Loucy (cell line): ENCODE results near the gene ADARB2.

Source experiments
- H2AFZ ChIP-seq: fragments of 200-600 bp; sonication (generic); 2 replicates; pipeline ENCODE4 v1.6.0; 2016; ENCODE audit warnings: antibody characterized with exemption, mild to moderate bottlenecking, low read length, moderate library complexity
- H3F3A ChIP-seq: fragments of 200-600 bp; 2 replicates; pipeline ENCODE4 v1.6.0; 2016; ENCODE audit warnings: antibody characterized with exemption, low read depth, mild to moderate bottlenecking
- H3K27me3 ChIP-seq: fragments of 200-600 bp; sonication (generic); 2 replicates; pipeline ENCODE4 v1.6.1; 2014; ENCODE audit warnings: low read length, mild to moderate bottlenecking; ENCODE audit not compliant: insufficient read depth, poor library complexity, severe bottlenecking
- H3K36me3 ChIP-seq: fragments of 200-600 bp; sonication (generic); 2 replicates; pipeline ENCODE4 v1.6.1; 2016; ENCODE audit warnings: low read length; ENCODE audit not compliant: insufficient read depth
- H3K4me1 ChIP-seq: fragments of 200-600 bp; sonication (generic); 2 replicates; pipeline ENCODE4 v1.5.1; 2014; ENCODE audit warnings: low read length, mild to moderate bottlenecking; ENCODE audit not compliant: insufficient read depth, poor library complexity, severe bottlenecking
- H3K4me2 ChIP-seq: fragments of 200-600 bp; sonication (generic); 2 replicates; pipeline ENCODE4 v1.6.0; 2014; ENCODE audit warnings: antibody characterized with exemption, low read length, low read depth, mild to moderate bottlenecking; ENCODE audit not compliant: poor library complexity, severe bottlenecking
- H3K4me3 ChIP-seq: fragments of 200-600 bp; sonication (generic); 2 replicates; pipeline ENCODE4 v1.5.1; 2014; ENCODE audit warnings: low read length, mild to moderate bottlenecking, mixed read lengths; ENCODE audit not compliant: poor library complexity, severe bottlenecking
- H3K79me2 ChIP-seq: fragments of 200-600 bp; sonication (generic); 2 replicates; pipeline ENCODE4 v1.6.1; 2014; ENCODE audit warnings: low read length; ENCODE audit not compliant: insufficient read depth
- H3K9ac ChIP-seq: fragments of 200-600 bp; sonication (generic); 2 replicates; pipeline ENCODE4 v1.6.0; 2014; ENCODE audit warnings: mild to moderate bottlenecking, low read depth, low read length, moderate library complexity; ENCODE audit not compliant: poor library complexity, severe bottlenecking
- H3K9me2 ChIP-seq: fragments of 200-600 bp; sonication (generic); replicated peaks from 2 replicates; pipeline ENCODE4 v1.6.1; 2016; ENCODE audit warnings: low read depth, low read length, mixed read lengths
- H3K9me3 ChIP-seq: fragments of 200-600 bp; sonication (generic); 2 replicates; pipeline ENCODE4 v1.6.1; 2014; ENCODE audit warnings: mild to moderate bottlenecking, antibody characterized with exemption, low read length, low read depth; ENCODE audit not compliant: insufficient read depth
- H4K20me1 ChIP-seq: fragments of 200-600 bp; sonication (generic); 2 replicates; pipeline ENCODE4 v1.6.0; 2014; ENCODE audit warnings: antibody characterized with exemption, low read length, mild to moderate bottlenecking; ENCODE audit not compliant: insufficient read depth, poor library complexity, severe bottlenecking
- CTCF ChIP-seq: fragments of 200-600 bp; sonication (generic); conservative IDR thresholded peaks from 2 replicates; pipeline ENCODE4 v1.5.1; 2014; ENCODE audit warnings: mild to moderate bottlenecking, antibody characterized with exemption, low read length
- EZH2phosphoT487 ChIP-seq: fragments of 200-600 bp; IDR thresholded peaks from 2 replicates; pipeline ENCODE4 v1.6.1; 2018; ENCODE audit warnings: antibody characterized with exemption, mild to moderate bottlenecking, moderate library complexity, borderline replicate concordance

ADARB2 gene

GRCh38 chr10:1610986-1611770 lies 126.1 kb downstream of the ADARB2 start:
- no peak overlapping the region for H3K9ac ChIP-seq
- no peaks in the 10 kb centered on the region for H3K9me2 ChIP-seq
- TF ChIP-seq EZH2phosphoT487 = no peak
- TF ChIP-seq CTCF = no peak
- no peaks in the 10 kb centered on the region for H3K36me3 ChIP-seq
- H3K4me1 ChIP-seq = peaks cover 10% of the 10 kb centered on the region
- H3K4me3 ChIP-seq = no peak overlapping the region
- H2AFZ ChIP-seq = no peak overlapping the region
- H3K79me2 ChIP-seq = no peaks in the 10 kb centered on the region
- no peaks in the 10 kb centered on the region for H4K20me1 ChIP-seq
- no peaks in the 10 kb centered on the region for H3F3A ChIP-seq
- H3K27me3 ChIP-seq = peaks cover 81% of the 10 kb centered on the region
- no peak overlapping the region for H3K4me2 ChIP-seq
- no peaks in the 10 kb centered on the region for H3K9me3 ChIP-seq

- Histone ChIP-seq H3K79me2 (no peaks in the 10 kb centered on the region), H3K36me3 (no peaks in the 10 kb centered on the region), H3K27me3 (peaks cover 81% of the 10 kb centered on the region), H4K20me1 (no peaks in the 10 kb centered on the region), H3K9me3 (no peaks in the 10 kb centered on the region), H2AFZ (no peak overlapping the region), H3K4me1 (peaks cover 10% of the 10 kb centered on the region), H3K9ac (no peak overlapping the region), H3K4me2 (no peak overlapping the region), H3F3A (no peaks in the 10 kb centered on the region), H3K4me3 (no peak overlapping the region), H3K9me2 (no peaks in the 10 kb centered on the region)
- TF ChIP-seq EZH2phosphoT487 = no peak
- no peak for TF ChIP-seq CTCF
Observed at GRCh38 chr10:1609648-1609970, 127.7 kb downstream of the ADARB2 start.

- Histone ChIP-seq H3K27me3 (peaks cover 78% of the 10 kb centered on the region), H3K4me2 (no peak overlapping the region), H3K9me2 (no peaks in the 10 kb centered on the region), H4K20me1 (no peaks in the 10 kb centered on the region), H3K9ac (no peak overlapping the region), H2AFZ (no peak overlapping the region), H3F3A (no peaks in the 10 kb centered on the region), H3K4me1 (peaks cover 10% of the 10 kb centered on the region), H3K9me3 (no peaks in the 10 kb centered on the region), H3K4me3 (no peak overlapping the region), H3K36me3 (no peaks in the 10 kb centered on the region), H3K79me2 (no peaks in the 10 kb centered on the region)
- TF ChIP-seq EZH2phosphoT487 (no peak), CTCF (no peak)
Observed at GRCh38 chr10:1608851-1609647, 128.3 kb downstream of the ADARB2 start.
